HepG2 (cell line): ENCODE results near the gene BATF2. TPM values are rescaled to one million over a fixed set of nuclear protein-coding genes. Genes with fewer than 3 reads are reported as not detected.
A peak's percentile ranks its signal among the peaks of the same experiment; 100 is the strongest.

Source experiments
- ARID2 ChIP-seq: sonication (generic); formaldehyde crosslinking; IDR thresholded peaks from 2 replicates; pipeline ENCODE4 v1.8.1; 2022; ENCODE audit warnings: mild to moderate bottlenecking, missing genetic modification reagents, borderline replicate concordance
- CEBPB ChIP-seq: IDR thresholded peaks from 2 replicates; pipeline ENCODE4 v1.6.1; 2011; ENCODE audit warnings: low read depth, low read length, improper control_type of control experiment, borderline replicate concordance
- FOXC1 ChIP-seq: sonication (generic); formaldehyde crosslinking; IDR thresholded peaks from 2 replicates; pipeline ENCODE4 v1.8.0; 2022; ENCODE audit warnings: mild to moderate bottlenecking, missing genetic modification reagents, borderline replicate concordance
- GTF3A ChIP-seq: sonication (generic); formaldehyde crosslinking; conservative IDR thresholded peaks from 2 replicates; pipeline ENCODE4 v1.4.0; 2020; ENCODE audit warnings: mild to moderate bottlenecking, missing genetic modification reagents
- HMG20B ChIP-seq: conservative IDR thresholded peaks from 2 replicates; pipeline ENCODE4 v1.6.1; 2016; ENCODE audit warnings: missing genetic modification reagents, missing compliant biosample characterization
- HNF4G ChIP-seq, 2 experiments: sonication (generic) in 1 of 2; formaldehyde crosslinking in 1 of 2; IDR thresholded peaks; 2 replicates each; pipeline versions ENCODE4 v1.4.0 to v1.6.1; 2011 to 2020; ENCODE audit warnings: borderline replicate concordance in 2 of 2, low read depth in 2 of 2, mild to moderate bottlenecking in 2 of 2, low read length in 1 of 2, missing genetic modification reagents in 1 of 2, moderate library complexity in 1 of 2
- NCOA5 ChIP-seq: sonication (generic); formaldehyde crosslinking; IDR thresholded peaks from 2 replicates; pipeline ENCODE4 v1.4.0; 2020; ENCODE audit warnings: missing genetic modification reagents
- UBTF ChIP-seq: sonication (generic); formaldehyde crosslinking; IDR thresholded peaks from 2 replicates; pipeline ENCODE4 v1.4.0; 2020; ENCODE audit warnings: mild to moderate bottlenecking, missing genetic modification reagents
- ZFYVE20 ChIP-seq: sonication (generic); formaldehyde crosslinking; IDR thresholded peaks from 2 replicates; pipeline ENCODE4 v1.8.0; 2023; ENCODE audit warnings: low read depth, mild to moderate bottlenecking, moderate library complexity, missing genetic modification reagents, borderline replicate concordance
- ZHX2 ChIP-seq, 2 experiments: sonication (generic) in 1 of 2; formaldehyde crosslinking in 1 of 2; IDR thresholded peaks; 2 replicates each; pipeline versions ENCODE4 v1.6.1 to v1.9.0; 2014 to 2022; ENCODE audit warnings: antibody characterized with exemption in 1 of 2, borderline replicate concordance in 1 of 2, inconsistent platforms in 1 of 2, low read depth in 1 of 2, missing genetic modification reagents in 1 of 2
- ZNF230 ChIP-seq: sonication (generic); formaldehyde crosslinking; IDR thresholded peaks from 2 replicates; pipeline ENCODE4 v1.4.0; 2020; ENCODE audit warnings: mild to moderate bottlenecking, missing genetic modification reagents
- ZNF296 ChIP-seq: sonication (generic); formaldehyde crosslinking; conservative IDR thresholded peaks from 2 replicates; pipeline ENCODE4 v1.5.0; 2020; ENCODE audit warnings: mild to moderate bottlenecking, missing genetic modification reagents
- polyA plus RNA-seq, 8 experiments: library from polyadenylated mRNA; depleted of rRNA in 3 of 8; stranded (reverse) in 7 of 8; unstranded in 1 of 8; fragments of >200 nt; fragmentation: Illumina TruSeq in 4 of 8; extraction: Trizol in 4 of 8; gene quantifications; 2 replicates each; pipeline versions ENCODE4 v1.2.1 to v1.2.3, GENCODE V29; 2011 to 2016; ENCODE audit warnings: low read depth in 4 of 8, missing spikeins in 1 of 8, mixed read lengths in 1 of 8; ENCODE audit not compliant: insufficient read depth in 1 of 8
- total RNA-seq, 5 experiments: library from RNA; depleted of rRNA; stranded (reverse); fragments of >200 nt; fragmentation: Illumina TruSeq; extraction: Trizol; gene quantifications; 2 replicates each; pipeline ENCODE4 v1.2.3, GENCODE V29; 2016; ENCODE audit warnings: low read depth in 1 of 5
- TF ChIP-seq, protein P1 (sequence below): sonication (generic); formaldehyde crosslinking; IDR thresholded peaks from 2 replicates; pipeline ENCODE4 v1.5.0; 2020; ENCODE audit warnings: mild to moderate bottlenecking, missing genetic modification reagents, moderate library complexity
- TF ChIP-seq, protein P2 (sequence below): sonication (generic); formaldehyde crosslinking; IDR thresholded peaks from 2 replicates; pipeline ENCODE4 v1.4.0; 2020; ENCODE audit warnings: missing genetic modification reagents

Gene BATF2
- total and polyA plus RNA-seq, 2 of the 13 experiments (the other 11 are each of a cell fraction or from before 2014, with no cell fraction given) = 2.8 to 3.9 TPM

GRCh38 chr11:65027213-65028067 lies 30.7 kb upstream of the BATF2 start, which contains the start of gene SNX15 (continued):
- peak; percentile 24; the same call in 1 of the 2 replicates for TF ChIP-seq HNF4G (IDR thresholded peaks at IDR 0.05; ENCODE audit: borderline replicate concordance, low read depth, low read length)
- peak; percentile 71; the same call in 1 of the 2 replicates for TF ChIP-seq HNF4G (CRISPR knock-in tag; IDR thresholded peaks at IDR 0.05; ENCODE audit: borderline replicate concordance, low read depth)
- TF ChIP-seq ZFYVE20 (CRISPR knock-in tag) = no peak
- TF ChIP-seq ZNF230 = peak; percentile 83
- peak; percentile 80; the same call in 1 of the 2 replicates for TF ChIP-seq FOXC1 (CRISPR knock-in tag)
- no peak for TF ChIP-seq CEBPB
- TF ChIP-seq GTF3A (CRISPR knock-in tag) = no peak
- TF ChIP-seq ZNF296 (CRISPR knock-in tag) = no peak
- no peak for TF ChIP-seq HMG20B (CRISPR knock-in tag)
- TF ChIP-seq UBTF (CRISPR knock-in tag) = peak; percentile 82
- TF ChIP-seq ARID2 (CRISPR knock-in tag) = no peak
- TF ChIP-seq, protein P1, sequence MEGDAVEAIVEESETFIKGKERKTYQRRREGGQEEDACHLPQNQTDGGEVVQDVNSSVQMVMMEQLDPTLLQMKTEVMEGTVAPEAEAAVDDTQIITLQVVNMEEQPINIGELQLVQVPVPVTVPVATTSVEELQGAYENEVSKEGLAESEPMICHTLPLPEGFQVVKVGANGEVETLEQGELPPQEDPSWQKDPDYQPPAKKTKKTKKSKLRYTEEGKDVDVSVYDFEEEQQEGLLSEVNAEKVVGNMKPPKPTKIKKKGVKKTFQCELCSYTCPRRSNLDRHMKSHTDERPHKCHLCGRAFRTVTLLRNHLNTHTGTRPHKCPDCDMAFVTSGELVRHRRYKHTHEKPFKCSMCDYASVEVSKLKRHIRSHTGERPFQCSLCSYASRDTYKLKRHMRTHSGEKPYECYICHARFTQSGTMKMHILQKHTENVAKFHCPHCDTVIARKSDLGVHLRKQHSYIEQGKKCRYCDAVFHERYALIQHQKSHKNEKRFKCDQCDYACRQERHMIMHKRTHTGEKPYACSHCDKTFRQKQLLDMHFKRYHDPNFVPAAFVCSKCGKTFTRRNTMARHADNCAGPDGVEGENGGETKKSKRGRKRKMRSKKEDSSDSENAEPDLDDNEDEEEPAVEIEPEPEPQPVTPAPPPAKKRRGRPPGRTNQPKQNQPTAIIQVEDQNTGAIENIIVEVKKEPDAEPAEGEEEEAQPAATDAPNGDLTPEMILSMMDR (CRISPR knock-in tag) = peak; percentile 74
- no peak for TF ChIP-seq NCOA5 (CRISPR knock-in tag)
- TF ChIP-seq, protein P2, sequence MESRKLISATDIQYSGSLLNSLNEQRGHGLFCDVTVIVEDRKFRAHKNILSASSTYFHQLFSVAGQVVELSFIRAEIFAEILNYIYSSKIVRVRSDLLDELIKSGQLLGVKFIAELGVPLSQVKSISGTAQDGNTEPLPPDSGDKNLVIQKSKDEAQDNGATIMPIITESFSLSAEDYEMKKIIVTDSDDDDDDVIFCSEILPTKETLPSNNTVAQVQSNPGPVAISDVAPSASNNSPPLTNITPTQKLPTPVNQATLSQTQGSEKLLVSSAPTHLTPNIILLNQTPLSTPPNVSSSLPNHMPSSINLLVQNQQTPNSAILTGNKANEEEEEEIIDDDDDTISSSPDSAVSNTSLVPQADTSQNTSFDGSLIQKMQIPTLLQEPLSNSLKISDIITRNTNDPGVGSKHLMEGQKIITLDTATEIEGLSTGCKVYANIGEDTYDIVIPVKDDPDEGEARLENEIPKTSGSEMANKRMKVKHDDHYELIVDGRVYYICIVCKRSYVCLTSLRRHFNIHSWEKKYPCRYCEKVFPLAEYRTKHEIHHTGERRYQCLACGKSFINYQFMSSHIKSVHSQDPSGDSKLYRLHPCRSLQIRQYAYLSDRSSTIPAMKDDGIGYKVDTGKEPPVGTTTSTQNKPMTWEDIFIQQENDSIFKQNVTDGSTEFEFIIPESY (CRISPR knock-in tag) = peak; percentile 41; the same call in 1 of the 2 replicates
- no peak; the same call in 1 of the 2 replicates for TF ChIP-seq ZHX2 (IDR thresholded peaks at IDR 0.05; ENCODE audit: low read depth)
- 0 out of 2 replicates have a peak, but pooled peaks have one; percentile 51 for TF ChIP-seq ZHX2 (CRISPR knock-in tag; IDR thresholded peaks at IDR 0.05; ENCODE audit: borderline replicate concordance)
